HepG2 (cell line): ENCODE data around the gene HSPB6.

Experiments
- EZH2 ChIP-seq: conservative IDR thresholded peaks from 2 replicates; pipeline ENCODE4 v1.6.1; 2012; ENCODE audit warnings: mild to moderate bottlenecking, low read depth, low read length, moderate library complexity
- MLLT10 ChIP-seq: sonication (generic); formaldehyde crosslinking; IDR thresholded peaks from 2 replicates; pipeline ENCODE4 v1.4.0; 2020; ENCODE audit warnings: missing genetic modification reagents
- ZFX ChIP-seq: sonication (generic); formaldehyde crosslinking; IDR thresholded peaks from 2 replicates; pipeline ENCODE4 v1.4.0; 2020; ENCODE audit warnings: mild to moderate bottlenecking, low read depth, missing genetic modification reagents, moderate library complexity
- ZNF274 ChIP-seq: sonication (generic); formaldehyde crosslinking; IDR thresholded peaks from 2 replicates; pipeline ENCODE4 v1.5.1; 2020; ENCODE audit warnings: mild to moderate bottlenecking, missing genetic modification reagents
- TF ChIP-seq, protein P1 (sequence below), 2 experiments: IDR thresholded peaks; 2 replicates each; pipeline ENCODE4 v1.6.1; 2011 to 2012; ENCODE audit warnings: low read length in 2 of 2, borderline replicate concordance in 1 of 2, low read depth in 1 of 2, mild to moderate bottlenecking in 1 of 2, moderate library complexity in 1 of 2

DNA sequence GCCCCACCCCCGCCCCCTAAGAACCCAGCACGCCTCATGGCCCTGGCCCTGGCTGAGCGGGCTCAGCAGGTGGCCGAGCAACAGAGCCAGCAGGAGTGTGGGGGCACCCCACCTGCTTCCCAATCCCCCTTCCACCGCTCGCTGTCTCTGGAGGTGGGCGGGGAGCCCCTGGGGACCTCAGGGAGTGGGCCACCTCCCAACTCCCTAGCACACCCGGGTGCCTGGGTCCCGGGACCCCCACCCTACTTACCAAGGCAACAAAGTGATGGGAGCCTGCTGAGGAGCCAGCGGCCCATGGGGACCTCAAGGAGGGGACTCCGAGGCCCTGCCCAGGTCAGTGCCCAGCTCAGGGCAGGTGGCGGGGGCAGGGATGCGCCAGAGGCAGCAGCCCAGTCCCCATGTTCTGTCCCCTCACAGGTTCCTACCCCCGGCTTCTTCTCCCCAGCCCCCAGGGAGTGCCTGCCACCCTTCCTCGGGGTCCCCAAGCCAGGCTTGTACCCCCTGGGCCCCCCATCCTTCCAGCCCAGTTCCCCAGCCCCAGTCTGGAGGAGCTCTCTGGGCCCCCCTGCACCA is 30.5 kb upstream of the HSPB6 start:
- TF ChIP-seq, protein P1, sequence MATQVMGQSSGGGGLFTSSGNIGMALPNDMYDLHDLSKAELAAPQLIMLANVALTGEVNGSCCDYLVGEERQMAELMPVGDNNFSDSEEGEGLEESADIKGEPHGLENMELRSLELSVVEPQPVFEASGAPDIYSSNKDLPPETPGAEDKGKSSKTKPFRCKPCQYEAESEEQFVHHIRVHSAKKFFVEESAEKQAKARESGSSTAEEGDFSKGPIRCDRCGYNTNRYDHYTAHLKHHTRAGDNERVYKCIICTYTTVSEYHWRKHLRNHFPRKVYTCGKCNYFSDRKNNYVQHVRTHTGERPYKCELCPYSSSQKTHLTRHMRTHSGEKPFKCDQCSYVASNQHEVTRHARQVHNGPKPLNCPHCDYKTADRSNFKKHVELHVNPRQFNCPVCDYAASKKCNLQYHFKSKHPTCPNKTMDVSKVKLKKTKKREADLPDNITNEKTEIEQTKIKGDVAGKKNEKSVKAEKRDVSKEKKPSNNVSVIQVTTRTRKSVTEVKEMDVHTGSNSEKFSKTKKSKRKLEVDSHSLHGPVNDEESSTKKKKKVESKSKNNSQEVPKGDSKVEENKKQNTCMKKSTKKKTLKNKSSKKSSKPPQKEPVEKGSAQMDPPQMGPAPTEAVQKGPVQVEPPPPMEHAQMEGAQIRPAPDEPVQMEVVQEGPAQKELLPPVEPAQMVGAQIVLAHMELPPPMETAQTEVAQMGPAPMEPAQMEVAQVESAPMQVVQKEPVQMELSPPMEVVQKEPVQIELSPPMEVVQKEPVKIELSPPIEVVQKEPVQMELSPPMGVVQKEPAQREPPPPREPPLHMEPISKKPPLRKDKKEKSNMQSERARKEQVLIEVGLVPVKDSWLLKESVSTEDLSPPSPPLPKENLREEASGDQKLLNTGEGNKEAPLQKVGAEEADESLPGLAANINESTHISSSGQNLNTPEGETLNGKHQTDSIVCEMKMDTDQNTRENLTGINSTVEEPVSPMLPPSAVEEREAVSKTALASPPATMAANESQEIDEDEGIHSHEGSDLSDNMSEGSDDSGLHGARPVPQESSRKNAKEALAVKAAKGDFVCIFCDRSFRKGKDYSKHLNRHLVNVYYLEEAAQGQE (IDR thresholded peaks at IDR 0.05; ENCODE audit: borderline replicate concordance in 1 of 2, low read depth in 1 of 2, low read length in 2 of 2), result no peak
- TF ChIP-seq MLLT10 (CRISPR knock-in tag) (no peak), ZNF274 (no peak), EZH2 (no peak), ZFX (CRISPR knock-in tag) (no peak)
